ENCODE data around the gene SPRR5.

Gene SPRR5

DNA sequence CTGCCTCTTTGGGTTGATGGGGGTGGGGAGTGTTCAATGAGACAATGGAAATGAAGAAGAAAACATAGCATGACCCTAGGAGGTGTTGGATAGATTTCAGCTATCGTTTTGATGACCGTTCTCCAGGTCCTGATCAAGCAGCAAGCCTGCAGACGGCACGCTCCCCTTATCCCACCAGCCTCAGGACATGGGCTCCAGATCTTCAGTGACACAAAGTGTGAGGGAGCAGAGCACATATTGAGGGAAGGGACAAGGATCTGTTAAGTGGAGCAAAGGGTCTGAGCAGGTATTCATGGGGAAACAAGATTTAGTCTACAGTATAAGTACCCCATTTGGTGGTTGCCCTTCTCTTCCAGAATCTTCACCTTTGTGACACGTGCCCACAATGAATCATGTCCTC lies 4.7 kb downstream of the SPRR5 start:
- no peak for DNase-seq

DNA sequence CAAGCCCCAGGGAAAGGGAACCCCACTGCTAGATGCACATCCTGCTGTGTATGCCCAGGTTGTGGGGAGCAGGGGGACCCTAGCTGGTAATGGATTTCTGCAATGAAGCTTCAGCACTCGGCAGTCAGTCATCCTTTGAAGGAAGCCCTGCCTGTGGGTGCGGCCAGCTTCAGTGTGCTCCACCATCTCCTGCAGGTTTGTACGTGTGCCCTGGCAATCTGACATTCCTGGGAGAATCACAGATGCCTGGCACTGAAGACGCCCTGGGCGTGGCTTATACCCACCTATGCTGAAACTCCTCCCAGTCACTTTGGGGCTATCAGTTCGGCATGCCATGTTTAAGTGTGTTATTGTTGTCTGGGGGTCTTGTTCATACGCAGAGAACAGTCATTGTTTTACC lies 6.8 kb downstream of the SPRR5 start:
- DNase-seq: no peak

DNA sequence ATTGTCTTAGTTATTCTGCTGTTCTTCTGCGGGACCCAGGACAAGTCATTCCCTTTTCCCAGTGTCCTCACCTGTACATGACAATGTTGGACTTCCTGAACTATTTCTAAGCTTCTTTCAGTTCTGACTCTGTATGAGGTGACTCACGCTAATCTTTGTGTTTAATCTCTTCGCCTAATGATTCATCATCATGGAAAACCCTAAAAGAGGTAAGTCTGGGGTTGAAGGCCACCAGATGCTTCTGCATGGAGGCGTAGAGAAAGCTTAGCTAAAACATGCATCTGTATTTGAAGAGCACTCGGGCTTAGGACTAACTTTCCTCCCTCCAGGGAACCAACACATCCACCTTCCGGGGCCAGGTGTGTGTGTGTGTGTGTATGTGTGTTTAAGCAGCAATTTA lies 7.4 kb downstream of the SPRR5 start:
- no peak for DNase-seq

DNA sequence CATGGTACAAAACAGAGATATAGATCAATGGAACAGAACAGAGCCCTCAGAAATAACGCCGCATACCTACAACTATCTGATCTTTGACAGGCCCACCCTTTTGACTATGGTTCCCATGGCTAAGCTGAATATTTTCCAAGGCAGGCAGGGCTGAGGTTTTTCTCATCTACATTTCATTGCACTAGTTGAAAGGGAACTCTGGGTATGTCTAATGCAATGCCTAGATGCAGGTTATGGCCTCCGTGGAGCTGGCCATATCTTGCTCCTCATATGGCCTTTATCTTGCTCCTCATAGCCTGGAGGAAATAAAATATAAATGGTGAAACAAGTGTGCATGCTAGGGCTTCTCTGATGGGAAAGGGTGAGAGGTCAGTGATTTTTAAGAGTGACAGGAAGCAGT lies 10.6 kb downstream of the SPRR5 start:
- no peak for DNase-seq

DNA sequence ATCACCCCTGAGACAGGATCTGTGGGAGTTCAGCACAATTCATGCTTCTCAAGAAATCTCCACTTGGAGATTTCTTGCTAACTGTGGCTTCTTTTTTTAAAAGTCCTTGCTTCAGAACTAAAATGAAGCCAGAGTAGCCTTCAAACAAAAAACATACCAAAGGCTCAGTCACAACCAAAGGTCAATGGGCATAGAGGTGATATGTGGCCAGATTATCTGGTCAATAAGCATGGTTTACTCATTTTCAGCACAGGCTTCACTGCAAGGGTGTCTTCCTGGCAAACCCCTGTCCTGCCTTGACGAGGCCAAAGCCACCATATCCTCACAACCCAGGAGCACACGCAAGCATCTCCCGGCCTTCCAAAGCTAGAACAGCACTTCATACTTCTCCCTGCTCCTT lies 12.3 kb downstream of the SPRR5 start:
- DNase-seq: no peak

DNA sequence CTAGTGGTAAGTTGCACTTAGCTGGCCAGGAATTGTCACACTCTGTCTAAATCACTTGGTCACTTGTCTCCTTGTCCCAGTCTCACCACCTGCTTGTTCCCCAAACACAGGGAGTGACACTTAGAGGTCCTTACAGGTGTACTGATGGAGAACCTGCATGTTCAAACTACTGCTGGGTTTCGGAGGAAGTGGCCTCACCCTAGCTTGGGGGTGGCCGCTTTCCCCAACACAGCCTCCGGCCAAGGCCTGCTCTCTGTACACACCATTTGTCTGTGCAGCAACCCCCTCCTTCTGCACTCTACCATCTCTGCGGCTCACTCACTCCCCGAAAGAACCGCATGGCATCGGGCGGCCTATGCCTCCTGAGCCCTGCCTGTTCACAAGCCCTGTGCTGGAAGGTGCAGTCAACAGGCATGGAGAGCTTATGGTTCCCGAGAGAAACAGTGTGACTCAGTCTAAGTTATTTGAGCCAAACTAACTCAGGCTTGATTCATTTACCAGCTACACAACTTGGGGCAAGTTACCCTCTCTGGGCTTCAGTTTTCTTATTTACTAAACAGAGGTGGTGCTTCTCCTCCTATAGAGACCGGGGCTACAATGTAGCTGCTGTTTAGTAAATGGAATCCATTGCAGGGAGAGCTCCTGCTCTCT lies 12.9 kb downstream of the SPRR5 start:
- no peak for DNase-seq

DNA sequence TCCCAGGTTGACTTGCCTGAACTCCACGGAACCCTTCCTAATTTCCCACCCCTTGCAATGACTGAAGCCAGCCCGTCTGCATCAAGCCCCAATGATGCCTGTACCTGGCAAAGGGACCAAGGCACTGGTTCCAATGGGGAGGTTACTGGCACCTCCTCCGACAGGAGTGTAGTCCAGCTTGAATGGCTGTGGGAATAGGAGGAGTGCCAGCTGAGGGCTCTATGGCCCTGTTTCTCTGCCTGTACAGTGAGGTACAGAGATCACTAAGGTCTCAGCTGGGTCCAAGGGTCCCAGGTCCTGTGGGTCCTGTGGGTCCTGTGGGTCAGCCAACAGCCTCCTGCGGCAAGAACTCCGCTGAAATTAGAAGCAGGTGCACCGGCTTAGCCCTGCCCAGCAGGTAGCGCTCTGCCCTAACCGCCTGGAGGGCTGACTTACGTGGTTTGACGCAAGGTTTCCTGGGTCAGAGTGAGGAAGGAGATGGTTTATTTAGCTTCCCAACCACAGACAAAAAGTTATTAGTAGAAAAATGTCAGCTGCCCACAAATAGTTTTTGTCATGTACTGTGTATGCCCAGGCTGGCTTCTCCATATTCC lies 13.5 kb downstream of the SPRR5 start:
- DNase-seq: no peak

DNA sequence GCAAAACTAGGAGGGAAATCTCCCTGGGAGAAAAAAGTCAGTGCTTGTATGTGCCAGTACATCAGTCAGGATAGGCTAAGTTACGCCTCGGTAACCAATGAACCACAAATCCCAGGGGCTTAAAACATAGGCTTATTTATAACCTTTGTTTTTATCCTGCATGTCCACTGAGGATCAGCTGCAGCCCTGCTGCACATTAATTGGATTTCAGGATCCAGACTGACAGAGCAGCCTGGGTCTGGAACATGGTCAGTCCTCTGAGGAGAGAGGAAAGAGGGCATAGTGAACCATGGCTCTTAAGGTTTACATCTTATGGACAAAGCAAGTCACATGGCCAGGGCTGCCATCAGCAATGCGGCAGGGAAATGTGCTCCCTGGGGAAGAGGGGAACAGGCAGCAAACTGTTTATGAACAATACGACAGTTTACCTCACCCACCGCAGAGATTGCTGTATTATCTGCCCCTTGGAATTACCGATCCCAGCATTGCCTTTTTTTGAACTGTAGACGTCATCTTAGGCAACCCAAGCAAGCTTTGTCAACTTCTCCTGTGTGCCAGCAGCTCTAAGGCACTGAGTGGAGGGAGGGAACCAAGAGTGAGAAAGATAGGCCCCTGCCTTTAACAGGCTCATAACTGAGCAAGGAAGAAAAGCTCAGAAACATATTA lies 14.4 kb downstream of the SPRR5 start:
- DNase-seq: no peak

DNA sequence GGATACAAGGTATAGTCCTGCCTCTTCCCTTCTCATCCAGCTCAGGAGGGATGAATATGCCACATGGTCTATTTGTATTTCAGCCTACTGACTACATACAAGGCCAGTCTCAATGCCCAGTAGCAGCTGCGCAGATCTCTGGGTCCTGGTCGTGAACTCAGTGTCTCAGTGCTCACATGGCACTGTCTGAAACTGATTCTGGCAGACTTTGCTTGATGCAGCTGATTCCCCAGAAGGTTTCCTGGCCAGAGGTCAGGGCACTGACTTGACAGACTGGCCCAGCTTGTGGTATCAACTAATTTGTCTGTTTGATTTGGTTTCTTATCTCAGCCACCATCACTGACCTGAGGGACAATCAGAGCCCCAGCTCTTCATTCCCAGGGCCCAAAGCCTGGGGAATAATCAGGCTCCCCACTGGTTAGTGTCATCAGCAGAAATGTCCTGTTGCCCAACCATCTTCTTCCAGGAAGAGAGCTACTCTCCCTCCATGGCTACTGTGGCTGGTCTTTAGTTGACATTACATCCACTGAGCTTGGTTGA lies 15.9 kb downstream of the SPRR5 start:
- DNase-seq: no peak

DNA sequence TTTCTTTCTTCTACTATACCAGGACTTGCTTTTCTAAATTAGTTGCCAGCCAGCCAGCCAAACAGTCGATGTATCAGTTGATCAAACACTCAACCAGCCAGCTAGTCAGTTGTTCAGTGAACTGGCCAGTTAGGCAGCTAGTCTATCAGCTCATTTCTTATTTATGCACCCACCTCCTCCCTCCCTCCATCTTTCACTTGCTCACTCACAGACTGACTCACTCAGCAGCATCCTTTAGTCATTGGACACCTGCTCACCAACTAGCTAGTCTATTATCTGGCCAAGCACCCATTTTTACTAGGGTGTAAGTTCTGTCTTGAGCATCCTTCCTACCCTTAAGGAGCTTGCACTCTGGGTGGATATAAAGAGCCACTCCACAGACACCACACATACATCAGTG lies 17.5 kb downstream of the SPRR5 start:
- DNase-seq: no peak

DNA sequence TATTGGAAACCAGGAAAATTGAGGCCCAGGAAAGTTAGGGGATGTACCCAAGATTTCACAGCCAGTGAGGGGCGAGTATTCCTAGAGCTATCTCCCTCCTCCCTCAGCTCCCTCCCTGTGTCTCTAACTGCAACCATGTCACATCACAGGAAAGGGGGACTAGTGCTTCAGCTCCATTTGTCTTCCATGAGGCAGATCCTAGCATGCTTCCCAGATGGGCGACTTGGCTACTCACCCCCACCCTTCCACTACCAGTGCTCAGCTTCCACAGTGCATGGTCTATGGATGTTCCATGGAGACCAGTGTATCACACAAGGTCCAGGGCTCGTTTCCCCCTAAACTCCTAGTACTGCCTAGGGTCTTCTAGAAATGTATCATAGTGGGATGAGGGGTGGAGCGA lies 18.8 kb downstream of the SPRR5 start:
- no peak for DNase-seq

DNA sequence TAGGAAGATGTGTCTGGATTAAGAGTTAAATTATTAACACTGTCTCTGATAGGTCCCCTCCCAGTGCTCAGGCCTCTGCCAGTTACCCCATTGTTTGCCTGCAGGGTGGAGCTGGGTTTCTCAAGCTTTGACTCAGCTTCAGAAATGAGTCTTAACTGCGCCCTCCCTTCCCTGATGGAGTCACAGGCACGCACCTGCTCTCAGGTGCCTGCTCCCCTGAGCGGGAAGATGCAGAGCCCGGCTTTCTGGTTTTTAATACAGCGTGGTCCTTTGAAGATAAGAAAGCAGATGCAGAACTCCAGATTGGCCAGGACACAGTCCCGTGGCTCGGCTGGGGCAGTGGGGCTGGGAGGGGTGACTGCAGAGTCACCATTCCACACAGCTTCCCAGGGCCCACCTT lies 20.2 kb downstream of the SPRR5 start:
- no peak for DNase-seq

DNA sequence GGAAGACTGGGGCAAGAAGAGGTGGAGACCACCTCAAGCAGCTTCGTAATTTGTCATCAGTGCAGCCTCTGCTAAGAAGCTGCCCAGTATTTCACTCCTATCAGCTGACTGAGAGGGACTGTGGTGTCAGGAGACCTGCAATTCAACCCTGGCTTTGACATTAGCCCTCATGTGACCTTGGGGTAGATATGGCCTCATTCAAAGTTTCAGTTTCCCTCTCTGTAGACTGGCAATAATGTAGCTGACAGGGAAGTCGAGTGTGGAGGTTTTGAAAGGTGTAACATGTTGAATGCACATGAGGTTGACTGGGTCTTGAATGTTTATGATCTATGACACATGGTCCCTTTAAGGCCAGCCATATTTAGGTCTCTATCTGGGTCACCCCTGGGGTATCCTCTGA lies 21.2 kb downstream of the SPRR5 start:
- DNase-seq: no peak

DNA sequence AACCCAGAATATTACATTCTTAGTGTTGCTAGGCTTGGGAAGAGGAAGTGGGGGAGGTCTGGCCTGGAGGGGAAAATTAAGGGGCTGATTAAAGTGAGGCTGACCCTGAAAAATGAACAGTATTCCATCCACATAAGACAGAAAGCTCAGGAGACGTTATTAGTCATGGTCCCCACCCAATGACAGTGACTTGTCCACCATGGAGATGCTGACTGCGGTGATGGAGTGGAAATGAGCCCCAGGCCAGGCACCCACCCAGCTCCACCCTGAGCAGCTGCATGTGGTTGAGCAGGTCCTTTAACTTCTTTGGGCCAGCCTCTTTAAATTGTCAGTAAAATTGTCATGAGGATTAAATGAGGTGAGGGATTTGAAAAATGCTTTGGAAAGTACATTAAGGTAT lies 22.0 kb downstream of the SPRR5 start:
- no peak for DNase-seq

DNA sequence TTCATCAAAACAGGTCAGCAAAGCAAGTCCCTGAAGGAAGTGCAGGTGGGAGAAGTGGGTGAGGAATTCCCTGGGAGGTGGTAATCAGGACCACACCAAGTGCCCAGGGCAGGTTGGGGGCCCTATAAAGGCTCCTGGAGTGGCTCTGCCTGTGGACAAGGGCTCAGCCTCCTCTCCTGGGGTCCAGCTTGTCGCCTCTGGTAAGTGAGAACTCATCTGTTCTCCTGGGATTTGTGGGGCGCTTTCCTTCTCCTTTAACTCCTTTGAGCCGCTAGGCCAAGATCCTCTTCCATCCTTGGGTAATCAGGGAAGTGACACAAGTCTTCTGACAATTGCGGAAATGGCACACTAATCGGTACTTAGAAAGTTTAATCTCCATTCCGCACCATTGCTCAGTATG lies 23.5 kb downstream of the SPRR5 start, which contains the start of gene SPRR4:
Gene SPRR4 (plus strand): TSS at position 154 of the 400 bp plus-strand sequence. CDS start 1,243 bp downstream, outside the sequence.
- no peak for DNase-seq

DNA sequence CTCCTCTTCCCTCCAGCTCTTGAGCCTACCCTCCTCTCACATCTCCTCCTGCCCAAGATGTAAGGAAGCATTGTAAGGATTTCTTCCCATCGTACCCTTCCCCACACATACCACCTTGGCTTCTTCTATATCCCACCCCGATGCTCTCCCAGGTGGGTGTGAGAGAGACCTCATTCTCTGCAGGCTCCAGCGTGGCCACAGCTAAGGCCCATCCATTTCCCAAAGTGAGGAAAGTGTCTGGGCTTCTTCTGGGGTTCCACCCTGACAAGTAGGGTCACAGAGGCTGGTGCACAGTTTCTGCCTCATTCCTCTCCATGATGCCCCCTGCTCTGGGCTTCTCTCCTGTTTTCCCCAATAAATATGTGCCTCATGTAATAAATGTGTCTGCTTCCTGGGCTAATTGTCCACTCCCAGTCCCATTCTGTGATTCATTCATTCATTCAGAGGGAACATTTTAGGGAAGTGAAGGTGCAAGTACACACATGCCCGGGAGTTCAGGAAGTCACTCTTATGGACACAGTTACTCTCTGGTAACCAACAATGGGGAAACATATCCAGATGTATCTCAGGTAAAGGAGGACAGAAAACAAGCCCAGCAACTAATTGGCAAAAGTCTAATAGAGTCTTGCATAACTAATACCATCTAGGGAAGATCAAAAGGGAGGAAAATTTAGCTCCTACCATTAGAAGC lies 25.3 kb downstream of the SPRR5 start:
- no peak for DNase-seq

DNA sequence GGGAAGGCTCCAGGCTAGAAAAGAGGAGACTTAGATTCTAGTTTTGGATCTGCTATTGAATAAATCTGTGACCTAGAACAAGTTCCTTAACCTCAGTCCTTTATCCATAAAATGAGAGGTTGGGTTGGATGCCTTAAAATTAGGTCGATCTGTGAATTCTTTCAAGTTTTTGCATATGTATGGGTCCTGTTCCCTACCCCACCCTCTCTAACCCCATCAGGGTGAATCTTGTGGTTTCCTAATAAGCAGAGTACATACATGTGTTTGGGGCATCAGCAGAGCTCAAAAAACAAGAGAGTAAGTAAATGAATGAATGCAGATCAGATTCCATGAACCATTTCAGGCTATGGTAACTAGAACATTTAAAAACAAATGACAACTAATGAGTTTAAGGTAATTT lies 29.7 kb downstream of the SPRR5 start:
- DNase-seq: no peak

DNA sequence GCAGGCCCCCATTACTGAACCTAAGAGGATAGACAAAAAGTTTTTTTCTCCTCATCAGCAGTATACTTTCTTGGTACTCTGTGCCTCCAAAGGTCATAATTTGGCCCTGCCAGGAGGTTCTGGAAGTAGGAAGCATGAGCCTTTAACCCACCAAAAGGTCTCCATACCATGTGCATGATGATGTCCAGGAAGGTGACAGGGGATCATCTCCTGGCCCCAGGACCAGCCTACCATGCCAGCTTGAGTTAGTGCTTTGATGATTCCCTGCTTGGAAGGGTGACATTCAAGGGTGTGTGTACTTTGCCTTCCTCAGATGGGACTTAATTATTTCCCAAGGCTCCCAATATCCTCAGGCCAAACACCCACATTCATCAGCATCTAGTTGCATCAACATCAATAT lies 30.6 kb downstream of the SPRR5 start:
- no peak for DNase-seq

DNA sequence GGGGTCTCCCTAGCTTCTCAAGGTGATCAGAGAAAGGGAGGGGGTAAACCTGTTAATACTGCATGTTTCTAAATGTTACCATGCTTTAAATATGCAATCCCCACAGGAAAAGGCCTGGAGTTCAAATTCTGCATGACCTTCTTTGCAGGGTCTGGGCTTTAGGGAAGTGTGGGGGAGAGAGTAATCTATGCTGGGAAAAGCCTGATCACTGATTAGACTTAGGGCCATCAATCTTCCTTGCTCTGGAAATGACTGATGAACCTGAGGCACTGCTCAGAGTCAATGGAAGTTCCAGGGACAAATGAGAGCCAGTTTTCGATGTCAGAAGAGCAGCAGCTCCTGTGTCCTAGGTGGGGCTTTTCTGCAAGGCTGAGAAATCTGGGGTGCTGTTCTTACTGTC lies 33.7 kb downstream of the SPRR5 start:
- no peak for DNase-seq

DNA sequence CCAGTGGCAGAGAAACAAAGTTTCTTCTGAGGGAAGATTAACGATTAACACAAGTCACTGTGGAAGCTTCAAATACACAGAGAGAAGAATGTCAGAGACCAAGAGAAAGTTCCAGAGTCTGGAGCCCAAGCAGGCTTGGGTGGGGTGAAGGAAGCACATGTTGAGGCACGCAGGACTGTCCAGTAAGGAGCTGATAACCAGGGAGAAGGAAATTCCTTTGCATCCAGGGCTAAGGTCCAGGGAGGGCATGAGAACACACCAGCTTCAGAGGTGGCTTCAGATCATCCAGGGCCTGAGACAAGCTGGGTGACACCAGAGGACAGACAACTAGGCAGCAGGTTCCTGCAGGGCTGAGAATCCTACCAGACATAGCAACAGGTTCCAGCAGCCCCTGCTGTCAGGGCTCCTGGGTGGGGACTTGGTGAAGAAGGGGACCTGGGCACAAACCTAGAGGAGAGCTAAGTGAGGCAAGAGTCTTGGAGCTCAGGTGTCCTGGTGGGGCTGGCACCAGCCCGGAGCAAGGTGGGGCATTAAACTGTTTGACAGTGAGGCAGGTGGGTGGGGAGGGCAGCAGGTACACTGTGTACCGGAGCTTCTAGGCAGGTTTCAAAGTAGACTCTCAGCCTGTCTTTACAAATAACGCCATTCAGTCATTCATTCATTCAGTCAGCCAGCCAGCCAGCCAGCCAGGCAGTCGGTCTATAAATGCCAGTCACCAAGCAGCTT lies 34.3 kb downstream of the SPRR5 start:
- DNase-seq: no peak

DNA sequence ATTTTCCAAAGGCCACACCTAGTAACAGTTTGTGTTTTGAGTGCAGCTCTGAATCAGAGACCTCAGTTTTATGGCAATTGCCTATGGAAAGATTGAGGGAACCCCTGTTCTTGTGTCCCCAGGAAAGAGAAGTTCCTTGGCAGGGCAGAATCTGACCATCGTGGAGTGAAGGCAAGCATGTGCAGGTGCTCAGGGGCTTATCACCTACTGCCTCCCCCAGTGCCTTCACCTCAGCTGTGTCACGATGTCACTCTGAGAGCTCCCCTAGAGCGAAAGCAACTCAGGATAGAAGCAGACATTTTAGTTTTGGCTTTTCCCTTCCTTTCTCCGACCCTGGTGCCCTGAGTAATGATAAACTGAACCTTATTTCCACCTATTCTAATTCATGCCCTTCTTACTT lies 35.1 kb downstream of the SPRR5 start:
- no peak for DNase-seq

DNA sequence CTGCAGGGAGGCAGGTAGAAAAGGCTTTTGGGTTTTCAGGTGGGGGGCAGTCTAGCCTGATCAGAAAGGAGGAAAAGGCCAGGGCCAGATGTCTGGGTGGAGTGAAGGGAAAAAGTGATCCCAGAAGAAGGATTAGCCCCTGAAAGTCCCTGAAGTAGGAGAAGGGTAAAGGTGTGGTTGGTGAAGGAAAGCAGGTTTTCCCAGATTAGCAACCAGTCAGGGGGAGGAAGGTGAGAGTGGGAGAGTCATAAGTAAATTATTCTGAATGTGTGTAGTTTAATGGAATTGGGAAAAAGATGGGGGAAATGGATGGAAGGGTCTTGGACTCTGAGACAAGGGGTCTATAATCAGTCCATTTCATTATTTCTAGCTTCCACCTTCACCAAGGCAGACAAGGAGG lies 36.2 kb downstream of the SPRR5 start:
- no peak for DNase-seq

DNA sequence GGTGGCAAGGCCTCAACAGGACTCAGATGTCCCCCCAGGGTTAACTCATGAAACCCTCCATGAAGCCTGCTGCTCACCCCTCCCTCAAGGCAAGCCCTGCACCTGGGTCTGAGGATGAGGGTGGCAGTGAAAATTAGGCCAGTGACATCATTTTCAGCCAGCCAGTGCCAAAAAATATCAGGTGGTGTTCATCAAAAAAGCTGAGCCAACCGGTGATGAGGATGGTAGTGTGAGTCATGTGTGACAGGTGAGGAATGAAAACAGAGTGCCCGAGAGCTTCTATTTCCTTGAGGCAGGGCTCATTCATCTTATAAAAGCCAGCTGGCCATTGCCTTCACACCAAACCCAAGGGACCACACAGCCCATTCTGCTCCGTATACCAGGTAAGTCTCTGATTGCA lies 36.7 kb downstream of the SPRR5 start, which contains the start of gene SPRR1A:
Gene SPRR1A (plus strand): TSS at position 339 of the 400 bp plus-strand sequence. CDS start 1,150 bp downstream, outside the sequence.
- DNase-seq: no peak

Measured in CD4-positive, alpha-beta T cell treated with Interleukin-10 for 1 hour (primary cell).